ENCODE data around the gene TRMT2B.

GRCh38 chrX:100979881-100980607 is 71.9 kb downstream of the TRMT2B start:
- TF ChIP-seq CTCF (IDR thresholded peaks at IDR 0.05) (no peak), POLR2A (IDR thresholded peaks at IDR 0.05) (no peak), EP300 (IDR thresholded peaks at IDR 0.05) (no peak)

Data from ovary (tissue), 3 donors.